Activated CD4-positive, alpha-beta T cell treated with anti-CD3 and anti-CD28 coated beads, Interleukin-2, amount 50 U/mL, for 4 hours (primary cell): ENCODE results near the gene CLRN2.
"Not testable (repeated sequence)": the region's sequence is repeated elsewhere in the genome, so short reads cannot be mapped to it uniquely, and the experiment has no call there.

Experiments used
- DNase-seq, 2 experiments: peaks; one replicate each; pipeline ENCODE4 v3.0.0-alpha.2; 2020

CLRN2 gene

DNA sequence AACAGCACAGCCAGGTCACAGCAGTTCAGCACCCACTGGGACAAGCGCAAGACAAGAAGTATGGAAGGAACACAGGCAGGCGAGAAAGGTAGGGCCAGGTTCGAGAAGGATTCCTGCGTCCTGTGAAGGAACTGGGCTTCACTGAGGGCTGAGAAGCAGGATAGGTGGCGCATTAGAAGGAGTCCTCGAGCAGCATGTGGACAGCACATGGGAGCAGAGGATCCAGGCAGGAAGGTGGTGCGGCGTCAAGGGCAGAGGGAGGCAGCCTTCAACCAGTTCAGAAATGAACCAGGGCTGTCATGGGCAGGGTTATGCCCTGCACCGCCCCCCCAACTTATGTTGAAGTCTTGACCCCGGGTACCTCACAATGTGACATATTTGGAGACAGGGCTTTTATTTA, 31.3 kb downstream of the CLRN2 start:
- DNase-seq = no peak

DNA sequence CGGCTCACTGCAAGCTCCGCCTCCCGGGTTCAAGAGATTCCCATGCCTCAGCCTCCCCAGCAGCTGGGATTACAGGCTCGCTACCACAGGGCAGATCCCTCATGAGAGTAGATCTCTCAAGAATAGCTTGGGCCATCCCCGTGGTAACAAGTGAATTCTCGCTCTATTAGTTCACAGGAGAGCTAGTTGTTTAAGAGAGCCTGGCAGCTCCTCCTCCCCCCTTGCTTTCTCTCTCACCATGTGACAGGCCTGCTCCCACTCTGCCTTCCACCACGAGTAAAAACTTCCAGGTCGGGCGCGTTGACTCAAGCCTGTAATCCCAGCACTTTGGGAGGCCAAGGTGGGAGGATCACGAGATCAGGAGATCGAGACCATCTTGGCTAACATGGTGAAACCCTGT, 31.7 kb downstream of the CLRN2 start:
- no peak for DNase-seq

DNA sequence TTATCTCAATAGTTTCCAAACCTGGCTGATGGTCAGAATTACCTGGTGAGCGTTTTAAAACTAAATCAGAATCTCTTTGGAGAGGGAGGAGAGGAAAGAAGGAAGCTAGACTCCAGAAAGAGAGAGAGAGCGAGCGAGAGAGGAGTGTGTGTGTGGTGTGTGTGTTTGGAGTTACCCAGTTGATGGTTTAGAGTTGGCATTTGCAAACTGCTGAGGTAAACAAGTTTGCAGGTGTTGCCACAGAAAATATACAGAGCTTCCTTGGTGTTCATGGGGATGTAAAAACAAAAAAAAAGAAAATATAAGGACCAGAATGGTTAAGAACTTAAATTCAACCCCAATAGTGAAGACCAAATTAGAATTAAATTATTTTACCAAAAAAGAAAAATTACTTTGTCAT, 35.6 kb downstream of the CLRN2 start:
- no peak for DNase-seq

DNA sequence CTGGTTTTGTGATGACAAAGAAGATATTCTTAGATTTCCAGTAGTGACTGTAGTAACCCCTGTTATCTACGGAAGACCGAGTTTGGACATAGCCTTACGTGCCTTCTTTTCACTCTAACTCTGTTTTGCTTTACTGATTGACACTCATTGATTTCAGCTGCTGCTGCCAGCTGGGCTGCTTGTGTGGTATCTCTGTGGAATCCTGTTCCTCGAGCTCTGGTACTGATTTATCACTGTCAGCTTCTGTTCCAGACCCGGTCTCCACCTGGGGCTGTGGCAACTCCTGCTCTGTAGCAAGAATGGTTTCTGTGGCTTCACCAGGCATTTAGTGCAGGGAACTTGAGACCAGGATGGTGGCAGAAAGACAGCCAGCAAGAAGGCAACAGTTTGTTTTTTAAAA, 37.5 kb downstream of the CLRN2 start:
- DNase-seq = no peak

DNA sequence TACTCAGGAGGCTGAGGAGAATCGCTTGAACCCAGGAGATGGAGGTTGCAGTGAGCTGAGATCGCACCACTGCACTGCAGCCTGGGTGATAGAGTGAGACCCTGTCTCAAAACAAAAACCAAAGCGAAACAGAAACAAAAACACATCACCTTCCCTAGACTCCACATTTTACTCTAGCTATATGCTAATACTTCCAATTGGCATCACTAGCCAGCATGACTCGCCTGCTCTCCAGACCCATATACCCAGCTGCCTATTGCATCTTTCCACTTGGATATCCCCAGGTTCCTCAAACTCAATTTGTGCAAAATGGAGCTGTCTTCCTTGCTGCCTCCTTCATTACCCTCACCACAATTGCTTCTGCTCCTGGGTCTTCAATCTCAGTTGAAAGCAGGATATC, 39.6 kb downstream of the CLRN2 start:
- DNase-seq = no peak

- no peak for DNase-seq
These were observed 41.5 kb downstream of the CLRN2 start for GRCh38 chr4:17556498-17556897.

GRCh38 chr4:17557880-17558279, 42.9 kb downstream of the CLRN2 start:
- no peak for DNase-seq

GRCh38 chr4:17558941-17559708, 44.2 kb downstream of the CLRN2 start:
- no peak for DNase-seq

- no peak for DNase-seq
These were observed 44.7 kb downstream of the CLRN2 start for GRCh38 chr4:17559709-17560048.

GRCh38 chr4:17560065-17560673, 45.2 kb downstream of the CLRN2 start:
- DNase-seq = no peak

GRCh38 chr4:17561195-17561909, 46.4 kb downstream of the CLRN2 start:
- DNase-seq = no peak

DNA sequence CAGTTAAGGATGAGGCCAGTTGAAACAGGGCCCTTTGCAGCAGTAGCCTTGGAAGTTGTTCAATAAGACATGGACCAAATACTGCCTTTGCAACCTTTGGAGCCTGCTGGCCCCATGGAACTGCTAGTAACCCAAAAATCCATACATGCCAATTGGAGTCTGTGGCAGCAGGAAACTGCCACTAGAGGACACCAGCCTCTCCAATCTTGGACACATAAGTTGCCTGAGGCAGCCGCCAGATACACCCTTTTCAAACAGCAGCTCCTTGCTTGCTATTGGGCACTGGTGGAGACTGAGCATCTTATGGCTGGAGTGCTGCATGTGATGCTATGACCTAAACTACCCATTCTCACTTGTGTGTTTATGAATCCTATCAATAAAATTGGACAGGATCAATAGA, 47.2 kb downstream of the CLRN2 start:
- DNase-seq = no peak

DNA sequence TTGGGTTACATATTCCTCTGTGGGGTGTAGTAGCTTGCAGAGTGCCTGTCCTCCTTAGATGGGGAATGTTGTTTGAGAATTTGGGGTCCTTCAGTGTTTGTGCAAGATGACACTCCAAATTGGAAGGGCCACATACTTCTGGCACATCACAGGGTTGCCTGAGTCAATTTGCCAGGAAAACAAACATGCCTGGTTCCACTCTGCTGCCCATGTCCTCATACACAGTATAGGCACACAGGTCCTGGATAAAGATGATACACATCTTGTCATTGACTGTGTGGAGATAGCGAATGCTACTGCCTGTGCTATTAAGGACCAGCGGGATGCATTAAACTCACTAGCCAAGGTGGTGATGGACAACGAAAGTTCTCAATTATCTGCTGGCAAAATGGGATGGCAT, 50.9 kb downstream of the CLRN2 start:
- DNase-seq = no peak

- DNase-seq = no peak
These were observed 52.3 kb downstream of the CLRN2 start for GRCh38 chr4:17567271-17567670.

DNA sequence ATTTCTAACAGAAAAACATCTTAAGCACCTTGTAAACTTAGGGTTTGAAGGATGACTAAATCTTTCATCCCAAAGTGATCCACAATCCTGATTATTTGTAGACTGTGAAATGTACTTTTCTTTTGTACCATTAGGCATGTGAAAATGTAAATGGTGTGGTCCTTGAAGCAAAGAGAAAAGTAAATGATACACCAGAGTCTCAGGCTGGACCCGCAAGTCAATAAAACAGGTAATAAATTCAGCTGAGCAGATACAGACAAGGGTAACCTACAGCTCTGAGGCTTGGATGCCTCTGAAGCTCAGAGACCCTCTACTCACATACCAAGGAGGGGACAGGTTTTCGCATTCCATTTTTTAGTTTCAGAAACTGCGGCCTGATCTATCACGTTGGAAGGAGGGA, 59.2 kb downstream of the CLRN2 start:
- no peak for DNase-seq

DNA sequence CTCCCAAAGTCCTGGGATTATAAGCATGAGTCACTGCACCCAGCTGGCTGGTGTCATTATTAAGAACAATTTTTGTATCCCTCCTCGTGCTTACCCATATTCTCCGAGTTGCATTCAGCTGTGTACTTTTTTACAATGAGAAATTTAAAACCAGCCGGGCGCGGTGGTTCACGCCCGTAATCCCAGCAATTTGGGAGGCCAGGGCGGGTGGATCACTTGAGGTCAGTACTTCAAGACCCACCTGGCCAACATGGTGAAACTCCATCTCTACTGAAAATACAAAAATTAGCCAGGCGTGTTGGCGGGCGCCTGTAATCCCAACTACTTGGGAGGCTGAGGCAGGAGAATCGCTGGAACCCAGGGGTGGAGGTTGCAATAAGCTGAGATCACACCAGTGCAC, 60.2 kb downstream of the CLRN2 start:
- DNase-seq = not testable (repeated sequence)
